ENCODE results near the gene THEM5.

DNA sequence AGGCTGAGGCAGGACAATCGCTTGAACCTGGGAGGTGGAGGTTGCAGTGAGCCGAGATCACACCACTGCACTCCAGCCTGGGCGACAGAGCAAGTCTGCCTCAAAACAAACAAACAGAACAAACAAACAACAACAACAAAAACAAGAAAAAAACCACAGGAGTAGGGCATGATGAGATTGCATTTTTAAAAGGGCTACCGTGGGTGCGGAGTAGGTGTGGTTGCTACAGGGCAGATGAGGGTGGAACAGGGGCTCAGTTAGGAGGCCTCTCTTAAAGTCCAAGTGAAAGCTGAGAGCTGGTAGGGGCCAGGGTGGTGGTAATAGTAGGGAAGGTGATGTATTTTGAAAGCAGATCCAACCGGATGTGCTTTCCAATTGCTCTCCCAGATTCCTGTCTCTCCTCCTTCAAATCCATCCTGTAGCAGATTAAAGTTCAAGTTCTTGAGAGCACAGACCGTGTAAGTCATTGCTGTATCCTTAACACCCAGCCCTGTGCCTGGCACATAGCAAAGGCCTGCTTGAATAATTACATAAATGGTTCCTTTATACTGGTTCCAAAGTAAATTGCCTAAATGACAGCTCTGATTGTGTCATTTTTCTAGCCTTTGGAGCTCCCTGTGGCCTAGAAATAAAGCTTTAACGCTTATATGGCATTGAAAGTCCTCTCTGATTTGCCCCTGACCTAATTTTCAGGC, 44.1 kb downstream of the THEM5 start:
- TF ChIP-seq POLR2A (IDR thresholded peaks at IDR 0.05), result no peak
- TF ChIP-seq, protein P1, sequence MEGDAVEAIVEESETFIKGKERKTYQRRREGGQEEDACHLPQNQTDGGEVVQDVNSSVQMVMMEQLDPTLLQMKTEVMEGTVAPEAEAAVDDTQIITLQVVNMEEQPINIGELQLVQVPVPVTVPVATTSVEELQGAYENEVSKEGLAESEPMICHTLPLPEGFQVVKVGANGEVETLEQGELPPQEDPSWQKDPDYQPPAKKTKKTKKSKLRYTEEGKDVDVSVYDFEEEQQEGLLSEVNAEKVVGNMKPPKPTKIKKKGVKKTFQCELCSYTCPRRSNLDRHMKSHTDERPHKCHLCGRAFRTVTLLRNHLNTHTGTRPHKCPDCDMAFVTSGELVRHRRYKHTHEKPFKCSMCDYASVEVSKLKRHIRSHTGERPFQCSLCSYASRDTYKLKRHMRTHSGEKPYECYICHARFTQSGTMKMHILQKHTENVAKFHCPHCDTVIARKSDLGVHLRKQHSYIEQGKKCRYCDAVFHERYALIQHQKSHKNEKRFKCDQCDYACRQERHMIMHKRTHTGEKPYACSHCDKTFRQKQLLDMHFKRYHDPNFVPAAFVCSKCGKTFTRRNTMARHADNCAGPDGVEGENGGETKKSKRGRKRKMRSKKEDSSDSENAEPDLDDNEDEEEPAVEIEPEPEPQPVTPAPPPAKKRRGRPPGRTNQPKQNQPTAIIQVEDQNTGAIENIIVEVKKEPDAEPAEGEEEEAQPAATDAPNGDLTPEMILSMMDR (IDR thresholded peaks at IDR 0.05), result no peak
